Osteoblast (primary cell): ENCODE results near the gene FAM124B. TPM values are rescaled to one million over a fixed set of nuclear protein-coding genes. Genes with fewer than 3 reads are reported as not detected.

Experiments used
- DNase-seq: peaks from one replicate; pipeline ENCODE4 v3.0.0; 2011; ENCODE audit warnings: low spot score, mixed read lengths; ENCODE audit not compliant: insufficient read length; ENCODE audit errors: missing footprints
- H2AFZ ChIP-seq: 2 replicates; pipeline ENCODE4 v1.6.0; 2011; ENCODE audit warnings: mild to moderate bottlenecking, low read length
- H3K27ac ChIP-seq: 2 replicates; pipeline ENCODE4 v1.5.1; 2011; ENCODE audit warnings: mild to moderate bottlenecking, low read depth, low read length, moderate library complexity
- H3K27me3 ChIP-seq: 2 replicates; pipeline ENCODE4 v1.6.0; 2012; ENCODE audit warnings: mild to moderate bottlenecking, control low read depth, inconsistent platforms, low read length, moderate library complexity; ENCODE audit not compliant: insufficient read depth
- H3K36me3 ChIP-seq: 2 replicates; pipeline ENCODE4 v1.5.1; 2011; ENCODE audit warnings: mild to moderate bottlenecking, low read length, control low read depth, moderate library complexity; ENCODE audit not compliant: insufficient read depth
- H3K4me1 ChIP-seq: 2 replicates; pipeline ENCODE4 v1.5.1; 2011; ENCODE audit warnings: mild to moderate bottlenecking, low read length, control low read depth, moderate library complexity; ENCODE audit not compliant: insufficient read depth
- H3K4me2 ChIP-seq: 2 replicates; pipeline ENCODE4 v1.6.0; 2011; ENCODE audit warnings: mild to moderate bottlenecking, low read length; ENCODE audit not compliant: insufficient read depth
- H3K4me3 ChIP-seq: fragments of 200-600 bp; sonication (generic); 3 replicates; pipeline ENCODE4 v1.5.1; 2012; ENCODE audit warnings: mild to moderate bottlenecking, low read length, inconsistent platforms; ENCODE audit not compliant: insufficient read depth
- H3K79me2 ChIP-seq: 2 replicates; pipeline ENCODE4 v1.6.0; 2012; ENCODE audit warnings: mild to moderate bottlenecking, low read length, control low read depth, inconsistent platforms; ENCODE audit not compliant: insufficient read depth
- H3K9me3 ChIP-seq: 2 replicates; pipeline ENCODE4 v1.5.1; 2011; ENCODE audit warnings: low read depth, low read length, control low read depth
- H4K20me1 ChIP-seq: 2 replicates; pipeline ENCODE4 v1.6.0; 2012; ENCODE audit warnings: mild to moderate bottlenecking, low read length, control low read depth; ENCODE audit not compliant: insufficient read depth
- total RNA-seq: library from RNA; depleted of rRNA; stranded (reverse); fragments of >200 nt; gene quantifications from 2 replicates; pipeline ENCODE4 v1.2.3, GENCODE V29; 2012
- TF ChIP-seq, protein P1 (sequence below): IDR thresholded peaks from 2 replicates; pipeline ENCODE4 v1.5.1; 2011; ENCODE audit warnings: mild to moderate bottlenecking, low read depth, low read length, moderate library complexity; ENCODE audit errors: extremely low read depth

FAM124B gene
- total RNA-seq, 1 donor, result not detected

DNA sequence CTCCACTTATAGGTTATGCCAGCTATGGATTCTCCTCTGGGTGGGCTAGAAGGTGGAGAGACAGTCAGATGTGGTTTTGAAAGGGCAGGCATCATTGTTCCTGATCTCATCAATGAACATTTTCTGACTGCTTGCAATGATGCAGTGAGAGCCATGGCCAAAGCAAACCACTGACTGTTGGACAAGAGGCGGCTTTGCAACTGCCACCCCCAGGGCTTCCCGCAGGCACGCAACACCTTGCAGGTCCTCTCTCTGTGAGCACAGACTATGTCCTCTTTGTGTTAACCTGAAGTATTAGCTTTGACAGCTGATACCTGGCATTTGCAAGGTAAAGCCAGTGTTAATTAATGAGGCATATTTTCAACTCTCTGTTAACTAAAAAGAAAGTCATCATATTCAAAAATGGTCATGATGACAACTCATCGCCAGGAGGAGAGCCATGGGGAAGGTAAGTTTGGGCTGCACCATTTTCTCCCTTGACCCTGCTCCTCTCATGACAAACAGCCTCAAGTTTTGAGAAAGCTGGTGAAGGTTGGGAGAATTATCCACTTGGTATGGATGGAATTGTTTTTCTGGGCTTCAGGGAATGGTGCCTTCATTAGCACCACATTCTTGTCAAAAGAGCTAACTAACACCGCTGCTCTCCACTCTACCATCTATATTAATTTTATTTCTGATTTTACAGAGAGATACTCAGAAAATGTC is 14.9 kb upstream of the FAM124B start:
- H3K36me3 ChIP-seq, result no peaks in the 10 kb centered on the region
- no peak overlapping the region for H3K27ac ChIP-seq
- DNase-seq, result no peak
- TF ChIP-seq, protein P1, sequence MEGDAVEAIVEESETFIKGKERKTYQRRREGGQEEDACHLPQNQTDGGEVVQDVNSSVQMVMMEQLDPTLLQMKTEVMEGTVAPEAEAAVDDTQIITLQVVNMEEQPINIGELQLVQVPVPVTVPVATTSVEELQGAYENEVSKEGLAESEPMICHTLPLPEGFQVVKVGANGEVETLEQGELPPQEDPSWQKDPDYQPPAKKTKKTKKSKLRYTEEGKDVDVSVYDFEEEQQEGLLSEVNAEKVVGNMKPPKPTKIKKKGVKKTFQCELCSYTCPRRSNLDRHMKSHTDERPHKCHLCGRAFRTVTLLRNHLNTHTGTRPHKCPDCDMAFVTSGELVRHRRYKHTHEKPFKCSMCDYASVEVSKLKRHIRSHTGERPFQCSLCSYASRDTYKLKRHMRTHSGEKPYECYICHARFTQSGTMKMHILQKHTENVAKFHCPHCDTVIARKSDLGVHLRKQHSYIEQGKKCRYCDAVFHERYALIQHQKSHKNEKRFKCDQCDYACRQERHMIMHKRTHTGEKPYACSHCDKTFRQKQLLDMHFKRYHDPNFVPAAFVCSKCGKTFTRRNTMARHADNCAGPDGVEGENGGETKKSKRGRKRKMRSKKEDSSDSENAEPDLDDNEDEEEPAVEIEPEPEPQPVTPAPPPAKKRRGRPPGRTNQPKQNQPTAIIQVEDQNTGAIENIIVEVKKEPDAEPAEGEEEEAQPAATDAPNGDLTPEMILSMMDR, result no peak
- H3K9me3 ChIP-seq, result no peaks in the 10 kb centered on the region
- peaks cover 12% of the 10 kb centered on the region for H3K4me1 ChIP-seq
- no peak overlapping the region for H3K4me2 ChIP-seq
- no peak overlapping the region for H2AFZ ChIP-seq
- H4K20me1 ChIP-seq, result no peaks in the 10 kb centered on the region
- no peaks in the 10 kb centered on the region for H3K79me2 ChIP-seq
- no peak overlapping the region for H3K4me3 ChIP-seq
- H3K27me3 ChIP-seq, result peaks cover 4% of the 10 kb centered on the region

DNA sequence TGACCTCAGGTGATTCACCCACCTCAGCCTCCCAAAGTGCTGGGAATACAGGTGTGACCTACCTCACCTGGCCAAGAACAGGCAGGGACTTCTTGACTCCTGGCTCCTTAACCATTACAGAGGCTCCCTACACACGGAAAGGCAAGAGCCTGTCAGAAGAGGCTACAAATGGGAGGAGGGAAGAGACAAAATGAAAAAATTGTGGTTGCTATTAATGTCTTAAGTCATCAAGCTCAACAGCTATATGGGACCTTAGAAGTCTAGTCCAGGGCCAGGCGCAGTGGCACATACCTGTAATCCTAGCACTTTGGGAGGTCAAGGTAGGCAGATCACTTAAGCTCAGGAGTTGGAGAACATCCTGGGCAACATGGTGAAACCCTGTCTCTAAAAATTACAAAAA is 11.5 kb upstream of the FAM124B start:
- Histone ChIP-seq H3K79me2 (no peaks in the 10 kb centered on the region), H3K4me3 (no peak overlapping the region), H2AFZ (no peak overlapping the region), H3K9me3 (no peaks in the 10 kb centered on the region), H3K4me1 (peaks cover 17% of the 10 kb centered on the region), H3K27me3 (peaks cover 4% of the 10 kb centered on the region), H4K20me1 (no peaks in the 10 kb centered on the region), H3K36me3 (no peaks in the 10 kb centered on the region), H3K27ac (no peak overlapping the region), H3K4me2 (peak overlapping the region; percentile 72)
- peak; percentile 68 for DNase-seq
- TF ChIP-seq, protein P1, result no peak

DNA sequence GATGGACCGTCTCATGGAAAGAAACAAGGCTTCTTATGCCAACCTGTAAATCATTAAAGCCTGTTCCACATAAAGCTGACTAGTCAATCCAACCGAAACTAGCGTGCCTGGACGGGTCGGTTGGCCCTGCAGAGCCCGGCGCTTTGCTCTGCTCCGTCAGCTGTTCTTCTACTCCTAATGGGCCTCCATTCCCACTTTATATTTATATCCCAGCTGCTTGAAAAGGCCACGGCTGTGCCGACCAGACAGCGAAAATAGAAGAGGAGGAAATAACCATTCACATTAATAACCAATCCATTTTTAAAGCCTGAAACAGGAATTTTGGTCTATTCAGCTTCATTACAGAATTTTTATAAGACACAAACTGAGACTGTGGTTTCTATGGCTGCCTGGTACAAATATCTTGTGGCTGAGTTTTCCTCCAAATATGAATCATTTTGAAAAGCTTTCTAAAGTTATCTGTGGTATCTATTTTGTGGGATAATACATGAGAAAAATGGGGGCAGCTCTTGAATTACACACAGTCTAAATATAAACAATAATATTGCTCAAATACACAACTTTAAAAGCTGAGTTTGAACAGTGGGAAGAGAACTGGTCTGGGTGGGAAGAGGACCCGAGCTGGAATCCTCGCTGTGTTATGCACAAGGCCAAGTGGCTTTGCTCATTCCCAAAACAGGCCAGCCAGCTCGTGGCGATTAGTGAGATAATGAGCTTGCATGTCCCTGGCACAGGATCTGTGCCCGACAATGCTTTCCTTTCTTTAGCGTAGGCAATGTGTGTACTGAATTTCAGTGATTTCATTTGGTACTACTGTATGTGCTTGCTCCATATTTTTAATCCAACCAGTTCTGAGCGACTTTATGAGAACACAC is 10.5 kb upstream of the FAM124B start:
- Histone ChIP-seq H3K9me3 (no peaks in the 10 kb centered on the region), H3K79me2 (no peaks in the 10 kb centered on the region), H4K20me1 (no peaks in the 10 kb centered on the region), H3K36me3 (no peaks in the 10 kb centered on the region), H3K4me3 (peak overlapping the region; percentile 55), H3K4me2 (peak overlapping the region; percentile 72), H3K4me1 (peaks cover 17% of the 10 kb centered on the region), H3K27ac (peak overlapping the region; percentile 81), H2AFZ (peak overlapping the region; percentile 84), H3K27me3 (peaks cover 4% of the 10 kb centered on the region)
- peak; percentile 87 for DNase-seq
- TF ChIP-seq, protein P1, result no peak
